Suprapubic skin (tissue), 4 donors: ENCODE measurements around the gene DPP10. TPM values are rescaled to one million over a fixed set of nuclear protein-coding genes. Genes with fewer than 3 reads are reported as not detected.

Experiments used
- DNase-seq, 2 donors: peaks; one replicate each; pipeline ENCODE4 v3.0.0-alpha.2; 2019; ENCODE audit warnings: low spot score in 2 of 2
- H3K27ac ChIP-seq: fragments of 200-600 bp; sonication (generic); one replicate; pipeline ENCODE4 v1.5.1; 2019
- H3K27me3 ChIP-seq: fragments of 200-600 bp; sonication (generic); one replicate; pipeline ENCODE4 v1.5.1; 2019
- H3K36me3 ChIP-seq: fragments of 200-600 bp; sonication (generic); one replicate; pipeline ENCODE4 v1.5.1; 2019
- H3K4me1 ChIP-seq: fragments of 200-600 bp; sonication (generic); one replicate; pipeline ENCODE4 v1.5.1; 2019
- H3K4me3 ChIP-seq: fragments of 200-600 bp; sonication (generic); one replicate; pipeline ENCODE4 v1.5.1; 2019; ENCODE audit warnings: mild to moderate bottlenecking
- H3K9me3 ChIP-seq: fragments of 200-600 bp; sonication (generic); one replicate; pipeline ENCODE4 v1.5.1; 2019
- EP300 ChIP-seq: sonication (generic); formaldehyde crosslinking; IDR thresholded peaks from one replicate; pipeline ENCODE4 v1.6.1; 2017; ENCODE audit warnings: antibody characterized with exemption
- POLR2A ChIP-seq, 2 donors: fragments of 450-650 bp; IDR thresholded peaks; one replicate each; pipeline ENCODE4 v1.6.1; 2017; ENCODE audit warnings: antibody characterized with exemption in 2 of 2, mild to moderate bottlenecking in 2 of 2, moderate library complexity in 2 of 2
- POLR2AphosphoS5 ChIP-seq, 3 donors: sonication (generic); formaldehyde crosslinking; IDR thresholded peaks; one replicate each; pipeline ENCODE4 v1.6.1; 2017; ENCODE audit warnings: antibody characterized with exemption in 3 of 3
- WGBS: methylation state at CpG from one replicate; pipeline ENCODE4 v1.1.5; 2018; 5-methylcytosine and 5-hydroxymethylcytosine counted together
- total RNA-seq, 4 donors: library from RNA; depleted of rRNA; stranded (reverse); fragments of >200 nt; gene quantifications; one replicate each; pipeline ENCODE4 v1.1.0, GENCODE V29; 2016
- TF ChIP-seq, protein P1 (sequence below), 2 donors: fragments of 200-600 bp in 1 of 2; fragments of 450-650 bp in 1 of 2; sonication (generic) in 1 of 2; IDR thresholded peaks; one replicate each; pipeline ENCODE4 v1.5.1; 2016 to 2019; ENCODE audit warnings: antibody characterized with exemption in 2 of 2, mild to moderate bottlenecking in 1 of 2, moderate library complexity in 1 of 2

Gene DPP10
- total RNA-seq, 4 donors from 2014 or later = 0.68 to 1.4 TPM; not detected in 2

DNA sequence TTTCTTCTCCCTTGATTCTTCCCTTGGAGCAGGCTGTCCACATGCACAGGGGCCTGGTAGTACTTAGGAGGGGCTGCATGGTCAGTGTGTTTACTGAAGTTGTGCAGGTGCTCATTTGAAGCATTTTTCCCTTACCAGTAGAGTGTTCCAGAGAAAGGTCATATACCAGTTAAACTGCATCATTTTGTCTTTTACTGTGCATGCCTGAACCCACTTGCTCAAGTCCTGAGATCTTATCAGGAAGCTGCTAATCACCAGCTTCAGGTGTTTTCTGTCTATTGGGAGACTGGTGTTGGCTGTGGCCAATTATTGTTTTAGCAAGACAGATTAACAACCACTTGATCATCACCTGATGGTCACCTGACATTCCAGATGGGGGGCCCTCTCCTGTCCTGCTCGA lies 676.6 kb downstream of the DPP10 start:
- no peak for TF ChIP-seq POLR2A (IDR thresholded peaks at IDR 0.05)
- TF ChIP-seq, protein P1, sequence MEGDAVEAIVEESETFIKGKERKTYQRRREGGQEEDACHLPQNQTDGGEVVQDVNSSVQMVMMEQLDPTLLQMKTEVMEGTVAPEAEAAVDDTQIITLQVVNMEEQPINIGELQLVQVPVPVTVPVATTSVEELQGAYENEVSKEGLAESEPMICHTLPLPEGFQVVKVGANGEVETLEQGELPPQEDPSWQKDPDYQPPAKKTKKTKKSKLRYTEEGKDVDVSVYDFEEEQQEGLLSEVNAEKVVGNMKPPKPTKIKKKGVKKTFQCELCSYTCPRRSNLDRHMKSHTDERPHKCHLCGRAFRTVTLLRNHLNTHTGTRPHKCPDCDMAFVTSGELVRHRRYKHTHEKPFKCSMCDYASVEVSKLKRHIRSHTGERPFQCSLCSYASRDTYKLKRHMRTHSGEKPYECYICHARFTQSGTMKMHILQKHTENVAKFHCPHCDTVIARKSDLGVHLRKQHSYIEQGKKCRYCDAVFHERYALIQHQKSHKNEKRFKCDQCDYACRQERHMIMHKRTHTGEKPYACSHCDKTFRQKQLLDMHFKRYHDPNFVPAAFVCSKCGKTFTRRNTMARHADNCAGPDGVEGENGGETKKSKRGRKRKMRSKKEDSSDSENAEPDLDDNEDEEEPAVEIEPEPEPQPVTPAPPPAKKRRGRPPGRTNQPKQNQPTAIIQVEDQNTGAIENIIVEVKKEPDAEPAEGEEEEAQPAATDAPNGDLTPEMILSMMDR (IDR thresholded peaks at IDR 0.05) = no peak
- no peak for TF ChIP-seq EP300
- no peak for TF ChIP-seq POLR2AphosphoS5 (IDR thresholded peaks at IDR 0.05)
- H3K27ac ChIP-seq = no peak overlapping the region
- no peak for DNase-seq
- no peaks in the 10 kb centered on the region for H3K9me3 ChIP-seq
- H3K4me1 ChIP-seq = no peaks in the 10 kb centered on the region
- 15% methylated on average over 1 of the region's 1 CpG for WGBS
- H3K36me3 ChIP-seq = no peaks in the 10 kb centered on the region
- H3K27me3 ChIP-seq = no peaks in the 10 kb centered on the region
- no peak overlapping the region for H3K4me3 ChIP-seq

DNA sequence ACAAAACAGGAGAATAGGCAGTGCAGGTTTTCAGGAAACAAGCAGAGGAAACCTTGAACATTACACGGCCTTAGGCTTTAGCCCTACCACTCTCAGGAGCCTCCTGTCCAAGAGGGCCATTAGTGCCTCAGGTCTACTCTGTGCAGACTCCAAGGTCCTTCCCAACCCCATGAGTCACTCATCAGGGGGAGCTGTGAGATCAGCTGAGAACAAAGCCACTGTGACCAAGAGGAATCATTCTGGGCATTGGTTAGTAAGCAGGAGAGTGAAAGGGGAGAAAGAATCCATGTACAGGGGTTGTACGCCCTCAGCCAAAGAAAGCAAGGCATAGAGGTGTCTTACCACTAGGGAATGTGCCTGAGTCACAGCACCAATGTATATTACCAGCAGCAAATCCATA lies 680.3 kb downstream of the DPP10 start:
- TF ChIP-seq, protein P1 (IDR thresholded peaks at IDR 0.05) = no peak
- no peak for TF ChIP-seq POLR2A (IDR thresholded peaks at IDR 0.05)
- no peak for TF ChIP-seq EP300
- no peak for TF ChIP-seq POLR2AphosphoS5 (IDR thresholded peaks at IDR 0.05)
- H3K27ac ChIP-seq = no peak overlapping the region
- DNase-seq = no peak
- H3K4me1 ChIP-seq = no peaks in the 10 kb centered on the region
- WGBS = 69% methylated on average over 2 of the region's 2 CpGs
- H3K9me3 ChIP-seq = no peaks in the 10 kb centered on the region
- H3K36me3 ChIP-seq = no peaks in the 10 kb centered on the region
- no peak overlapping the region for H3K4me3 ChIP-seq
- H3K27me3 ChIP-seq = no peaks in the 10 kb centered on the region

DNA sequence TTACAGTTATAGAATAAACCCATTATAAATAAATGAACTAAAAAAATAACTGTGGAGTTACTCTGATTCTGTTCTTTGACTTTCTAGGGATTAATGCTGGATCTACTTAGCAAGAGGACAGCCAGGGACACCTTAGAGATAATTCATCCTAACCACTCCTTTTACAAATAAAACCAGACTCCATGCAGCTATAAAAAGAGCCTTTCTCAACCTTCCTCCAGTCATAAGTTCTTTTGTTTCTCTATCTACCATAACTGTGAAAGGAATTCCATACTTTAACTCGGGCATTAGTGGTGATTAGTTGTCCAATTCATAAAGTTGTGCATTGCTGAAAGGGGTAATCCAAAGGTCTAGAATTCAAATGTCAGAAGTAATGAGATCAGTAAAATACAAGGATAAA lies 682.4 kb downstream of the DPP10 start:
- Histone ChIP-seq H3K9me3 (no peaks in the 10 kb centered on the region), H3K4me3 (no peak overlapping the region), H3K27ac (no peak overlapping the region), H3K36me3 (no peaks in the 10 kb centered on the region), H3K4me1 (no peaks in the 10 kb centered on the region), H3K27me3 (no peaks in the 10 kb centered on the region)
- no peak for TF ChIP-seq POLR2A (IDR thresholded peaks at IDR 0.05)
- TF ChIP-seq, protein P1 (IDR thresholded peaks at IDR 0.05) = no peak
- no peak for TF ChIP-seq EP300
- no peak for TF ChIP-seq POLR2AphosphoS5 (IDR thresholded peaks at IDR 0.05)
- WGBS = 74% methylated on average over 1 of the region's 1 CpG
- no peak for DNase-seq

DNA sequence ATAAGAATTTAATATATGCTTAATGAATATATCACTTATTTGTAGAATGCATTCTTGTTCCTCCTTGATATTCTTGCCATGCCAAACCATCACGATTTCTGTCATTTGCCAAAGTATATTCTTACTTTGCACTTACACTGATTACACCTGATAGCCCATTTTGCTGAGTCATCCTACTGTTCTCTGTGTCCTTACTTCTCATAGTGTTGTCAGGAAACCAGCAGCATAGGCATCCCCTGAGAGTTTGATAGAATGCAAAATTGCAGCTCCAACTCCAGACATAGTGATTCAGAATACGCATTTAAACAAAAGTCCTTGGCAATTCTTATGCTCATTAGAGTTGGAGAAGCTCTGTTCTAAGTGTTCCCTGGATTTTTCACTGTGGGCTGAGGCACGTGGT lies 687.1 kb downstream of the DPP10 start:
- Histone ChIP-seq H3K4me3 (no peak overlapping the region), H3K27ac (no peak overlapping the region), H3K36me3 (no peaks in the 10 kb centered on the region), H3K4me1 (no peaks in the 10 kb centered on the region), H3K27me3 (no peaks in the 10 kb centered on the region), H3K9me3 (peaks cover 4% of the 10 kb centered on the region)
- no peak for DNase-seq
- TF ChIP-seq EP300 = no peak
- no peak for TF ChIP-seq POLR2A (IDR thresholded peaks at IDR 0.05)
- TF ChIP-seq, protein P1 (IDR thresholded peaks at IDR 0.05) = no peak
- no peak for TF ChIP-seq POLR2AphosphoS5 (IDR thresholded peaks at IDR 0.05)
- WGBS = 76% methylated on average over 3 of the region's 3 CpGs

DNA sequence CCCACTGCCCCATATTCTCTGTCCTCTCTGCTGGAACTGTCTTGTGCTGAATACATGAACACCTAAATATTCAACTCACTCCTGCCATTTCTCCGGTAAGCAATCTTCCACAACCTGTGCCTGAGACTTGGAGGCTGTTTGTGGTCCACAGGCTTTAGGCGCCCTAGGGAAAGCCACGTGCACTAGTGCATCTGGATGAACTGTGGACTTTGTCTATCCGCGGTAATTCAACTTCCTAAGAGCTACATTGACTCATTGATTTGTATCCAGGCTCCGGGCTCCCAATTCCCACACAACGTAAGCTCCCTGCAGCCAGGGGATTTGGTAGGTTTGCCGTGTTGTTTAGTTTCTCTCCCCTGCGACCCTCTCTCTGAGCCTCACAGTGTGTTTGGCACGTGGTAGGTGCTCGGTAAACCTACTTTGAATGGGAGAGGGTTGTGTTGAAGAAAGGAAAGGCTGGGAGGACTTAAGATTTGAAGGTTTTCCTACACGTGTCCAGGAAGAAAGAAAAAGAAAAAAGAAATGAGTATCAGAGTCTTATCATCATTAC lies 718.2 kb downstream of the DPP10 start:
- 50% methylated on average over 12 of the region's 12 CpGs for WGBS

More for the DNA sequence above, 718.2 kb downstream of the DPP10 start:
- Histone ChIP-seq H3K27me3 (peaks cover 44% of the 10 kb centered on the region), H3K4me1 (peaks cover 22% of the 10 kb centered on the region), H3K4me3 (peak overlapping the region; percentile 50), H3K9me3 (no peaks in the 10 kb centered on the region), H3K36me3 (no peaks in the 10 kb centered on the region), H3K27ac (no peak overlapping the region)
- DNase-seq = no peak
- TF ChIP-seq, protein P1 (IDR thresholded peaks at IDR 0.05) = no peak
- TF ChIP-seq POLR2AphosphoS5 (IDR thresholded peaks at IDR 0.05) (no peak), POLR2A (IDR thresholded peaks at IDR 0.05) (no peak), EP300 (no peak)
